ENCODE results near the gene U2AF2. TPM values are rescaled to one million over a fixed set of nuclear protein-coding genes. Genes with fewer than 3 reads are reported as not detected.

The U2AF2 gene
- total and polyA plus RNA-seq, 8 donors: 53.2 to 463 (median 114) TPM

GRCh38 chr19:55622242-55622969 is 32.4 kb upstream of the U2AF2 start:
- no peak for DNase-seq
- H3K4me3 ChIP-seq: no peak overlapping the region
- intact Hi-C loops (cut with DNase I; ENCODE audit: low total_unique reads): no loop called here
- WGBS, 5 donors: 89 to 94% (median 92%) methylated on average over 20 to 40 of the region's 40 CpGs
- TF ChIP-seq EP300 (IDR thresholded peaks at IDR 0.05) (no peak), CTCF (IDR thresholded peaks at IDR 0.05) (no peak)
- no peaks in the 10 kb centered on the region for H3K9me3 ChIP-seq
- H3K27me3 ChIP-seq: no peaks in the 10 kb centered on the region
- H3K27ac ChIP-seq: no peak overlapping the region
- H3K4me1 ChIP-seq: peaks cover 11 to 54% (median 23%) of the 10 kb centered on the region in 4 donors
- H3K36me3 ChIP-seq: peaks cover 6 to 33% (median 28%) of the 10 kb centered on the region in 4 donors

- no peak for DNase-seq
- WGBS, 5 donors: 93 to 98% (median 94%) methylated on average over 7 of the region's 7 CpGs
- Histone ChIP-seq H3K36me3 (peaks cover 6 to 26% (median 22%) of the 10 kb centered on the region in 4 donors), H3K4me3 (no peak overlapping the region), H3K4me1 (peaks cover 11 to 53% (median 23%) of the 10 kb centered on the region in 4 donors), H3K27me3 (no peaks in the 10 kb centered on the region), H3K9me3 (no peaks in the 10 kb centered on the region), H3K27ac (peak overlapping the region in 3 of 5 donors; percentile 96 to 97 (median 97))
- TF ChIP-seq POLR2A (IDR thresholded peaks at IDR 0.05) (no peak), POLR2AphosphoS5 (IDR thresholded peaks at IDR 0.05) (no peak), CTCF (IDR thresholded peaks at IDR 0.05) (no peak), EP300 (IDR thresholded peaks at IDR 0.05) (no peak)
- intact Hi-C loops (cut with DNase I; ENCODE audit: low total_unique reads): no loop called here
These were observed 31.7 kb upstream of the U2AF2 start for GRCh38 chr19:55623130-55623529.

- intact Hi-C loops (cut with DNase I; ENCODE audit: low total_unique reads): no loop called here
- no peak for DNase-seq
- H3K4me1 ChIP-seq: peaks cover 11 to 48% (median 23%) of the 10 kb centered on the region in 4 donors
- no peaks in the 10 kb centered on the region for H3K27me3 ChIP-seq
- H3K4me3 ChIP-seq: peak overlapping the region in 2 of 4 donors; percentile 46 to 48
- TF ChIP-seq POLR2A (IDR thresholded peaks at IDR 0.05): no peak
- no peak for TF ChIP-seq POLR2AphosphoS5 (IDR thresholded peaks at IDR 0.05)
- no peak for TF ChIP-seq EP300 (IDR thresholded peaks at IDR 0.05)
- TF ChIP-seq CTCF (IDR thresholded peaks at IDR 0.05): no peak
- H3K36me3 ChIP-seq: peaks cover 6 to 26% (median 21%) of the 10 kb centered on the region in 4 donors
- 38 to 54% (median 48%) methylated on average over 7 of the region's 7 CpGs for WGBS, 5 donors
- H3K9me3 ChIP-seq: no peaks in the 10 kb centered on the region
- peak overlapping the region in 4 of 5 donors; percentile 94 to 97 (median 96) for H3K27ac ChIP-seq
These were observed 31.3 kb upstream of the U2AF2 start for GRCh38 chr19:55623561-55623960.

- intact Hi-C loops (cut with DNase I; ENCODE audit: low total_unique reads): no loop called here
- H3K4me3 ChIP-seq: peak within 1 kb of the TSS; percentile 46 to 65 (median 49)
- H3K9me3 ChIP-seq: no peaks in the 10 kb centered on the region
- H3K27ac ChIP-seq: peak within 1 kb of the TSS; percentile 94 to 100 (median 97)
- H3K36me3 ChIP-seq: peaks cover 6 to 26% (median 21%) of the 10 kb centered on the region in 4 donors
- 0 to 1% (median 1%) methylated on average over 33 to 56 of the region's 56 CpGs for WGBS, 5 donors
- peaks cover 6 to 40% (median 18%) of the 10 kb centered on the region in 4 donors for H3K4me1 ChIP-seq
- DNase-seq: peak; percentile 95 to 98
- H3K27me3 ChIP-seq: no peaks in the 10 kb centered on the region
- TF ChIP-seq CTCF (IDR thresholded peaks at IDR 0.05): peak in 1 of 7 experiments; percentile 15
- peak in 2 of 3 donors; percentile 50 to 93 for TF ChIP-seq POLR2AphosphoS5 (IDR thresholded peaks at IDR 0.05)
- TF ChIP-seq POLR2A (IDR thresholded peaks at IDR 0.05): no peak
- no peak for TF ChIP-seq EP300 (IDR thresholded peaks at IDR 0.05)
These were observed 30.5 kb upstream of the U2AF2 start, which contains the start of gene ZNF784 for GRCh38 chr19:55624109-55625003. Gene ZNF784, minus strand, starts transcription at chr19:55624566. Its CDS starts 5 bp downstream, at chr19:55624561.

All from stomach (tissue), 9 donors.